ENCODE data around the gene CRADD. TPM values are rescaled to one million over a fixed set of nuclear protein-coding genes. Genes with fewer than 3 reads are reported as not detected.

The CRADD gene
- total and polyA plus RNA-seq, 10 of the 15 experiments (the other 5 are each of a cell fraction or from before 2014, with no cell fraction given): 7.6 to 15.5 (median 11.7) TPM

- SMC1A ChIA-PET (ENCODE audit: uncharacterized antibody, unreplicated experiment): interaction anchor here (1.2 kb wide), 1 partner anchor 232 kb away, joined by 3 read pairs; no protein-coding TSS in a partner anchor
- H3K9ac ChIP-seq (ENCODE audit: control insufficient read depth, insufficient read depth, low read length): no peak overlapping the region
- DNase-seq (ENCODE audit: low read depth, low spot score) (no peak), ATAC-seq (no peak), FAIRE-seq (no peak)
- no TSS peak for BruUV-seq (replicated peaks)
- RAD21 ChIA-PET (ENCODE audit: unreplicated experiment): no interaction called here
- H3K79me2 ChIP-seq (ENCODE audit: control insufficient read depth, insufficient read depth, low read length): no peaks in the 10 kb centered on the region
- H3K9me3 ChIP-seq (replicated peaks; ENCODE audit: control insufficient read depth, insufficient read depth, low read length): no peaks in the 10 kb centered on the region
- H2AFZ ChIP-seq (ENCODE audit: control insufficient read depth, low read depth, low read length): no peak overlapping the region
- H3K4me2 ChIP-seq (ENCODE audit: control insufficient read depth, insufficient read depth): no peak overlapping the region
- H3K27me3 ChIP-seq (replicated peaks in 1 of 2; ENCODE audit: control insufficient read depth in 2 of 2, insufficient read depth in 2 of 2, low read length in 1 of 2): no peaks in the 10 kb centered on the region
- WGBS (ENCODE audit: insufficient coverage, insufficient replicate concordance, low lambda C conversion rate, missing lambda C conversion rate): 86% methylated on average over 2 of the region's 2 CpGs
- in situ Hi-C loops (cut with MboI): no loop called here
- CTCF ChIA-PET: interaction anchor here (1.6 kb wide), 1 partner anchor 10 kb away, joined by 5 read pairs; no protein-coding TSS in a partner anchor
- no peaks in the 10 kb centered on the region for H3K36me3 ChIP-seq (ENCODE audit: control insufficient read depth in 2 of 2, insufficient read depth in 2 of 2, low read length in 1 of 2)
- no peaks in the 10 kb centered on the region for H4K20me1 ChIP-seq (ENCODE audit: control insufficient read depth, insufficient read depth)
- no peak overlapping the region for H3K4me3 ChIP-seq
- H3K27ac ChIP-seq (ENCODE audit: control insufficient read depth, insufficient read depth): no peak overlapping the region
- H3K4me1 ChIP-seq (ENCODE audit: control insufficient read depth, insufficient read depth, low read length): no peaks in the 10 kb centered on the region
- intact Hi-C loops (cut with micrococcal nuclease; ENCODE audit: unreplicated experiment): no loop called here
- POLR2A ChIA-PET: no interaction called here
- no peak for TF ChIP-seq SREBF1 (IDR thresholded peaks at IDR 0.05; ENCODE audit: low read length)
- TF ChIP-seq CREM (IDR thresholded peaks at IDR 0.05; ENCODE audit: low read depth): no peak
- no peak for TF ChIP-seq ZBTB33 (IDR thresholded peaks at IDR 0.05)
- TF ChIP-seq HCFC1 (IDR thresholded peaks at IDR 0.05; ENCODE audit: low read length): no peak
- TF ChIP-seq CHD2 (IDR thresholded peaks at IDR 0.05; ENCODE audit: borderline replicate concordance, low read depth, low read length): no peak
- no peak for TF ChIP-seq ZBTB40 (IDR thresholded peaks at IDR 0.05; ENCODE audit: borderline replicate concordance)
- no peak for TF ChIP-seq SREBF2 (IDR thresholded peaks at IDR 0.05; ENCODE audit: low read length)
- TF ChIP-seq RAD21 (IDR thresholded peaks at IDR 0.05; ENCODE audit: insufficient read depth, low read depth, low read length): no peak
- no peak for TF ChIP-seq BMI1 (IDR thresholded peaks at IDR 0.05; ENCODE audit: borderline replicate concordance)
- no peak for TF ChIP-seq POU2F2 (IDR thresholded peaks at IDR 0.05; ENCODE audit: borderline replicate concordance, low read depth, low read length)
- no peak for TF ChIP-seq JUND (IDR thresholded peaks at IDR 0.05; ENCODE audit: low read depth, low read length)
- no peak for TF ChIP-seq ZBTB4 (CRISPR knock-in tag; IDR thresholded peaks at IDR 0.05)
- TF ChIP-seq HDAC6 (IDR thresholded peaks at IDR 0.05; ENCODE audit: unreplicated experiment): no peak
- no peak for TF ChIP-seq ZNF207 (IDR thresholded peaks at IDR 0.05; ENCODE audit: borderline replicate concordance)
These were observed 57.6 kb downstream of the CRADD start for GRCh38 chr12:93734784-93735183.

Measured in GM12878 (cell line).